Measurements from ENCODE around the gene STAG1. TPM values are rescaled to one million over a fixed set of nuclear protein-coding genes. Genes with fewer than 3 reads are reported as not detected.
"Not testable (repeated sequence)": the region's sequence is repeated elsewhere in the genome, so short reads cannot be mapped to it uniquely, and the experiment has no call there.

Gene STAG1
- total RNA-seq, 1 donor from 2014 or later: 95.8 TPM

DNA sequence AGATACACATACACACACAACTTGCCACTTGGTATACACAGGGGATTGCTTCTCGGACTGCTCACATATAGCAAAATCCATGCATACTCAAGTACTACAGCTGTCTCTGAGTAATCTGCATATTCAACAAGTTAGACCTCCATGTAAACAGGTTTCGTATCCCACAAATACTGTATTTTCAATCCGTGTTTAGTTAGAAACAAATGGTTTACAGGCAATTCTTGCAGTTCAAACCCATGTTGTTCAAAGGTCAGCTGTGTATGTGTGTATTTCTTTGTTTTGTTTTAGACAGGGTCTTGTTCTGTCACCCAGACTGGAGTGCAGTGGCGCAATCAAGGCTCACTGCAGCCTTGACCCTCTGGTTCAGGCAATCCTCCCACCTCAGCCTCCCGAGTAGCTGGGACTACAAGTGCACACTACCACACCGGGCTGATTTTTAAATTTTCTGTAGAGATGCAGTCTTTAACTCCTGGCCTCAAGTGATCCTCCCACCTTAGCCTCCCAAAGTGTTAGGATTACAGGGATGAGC is 253.2 kb downstream of the STAG1 start:
- no peak for DNase-seq

DNA sequence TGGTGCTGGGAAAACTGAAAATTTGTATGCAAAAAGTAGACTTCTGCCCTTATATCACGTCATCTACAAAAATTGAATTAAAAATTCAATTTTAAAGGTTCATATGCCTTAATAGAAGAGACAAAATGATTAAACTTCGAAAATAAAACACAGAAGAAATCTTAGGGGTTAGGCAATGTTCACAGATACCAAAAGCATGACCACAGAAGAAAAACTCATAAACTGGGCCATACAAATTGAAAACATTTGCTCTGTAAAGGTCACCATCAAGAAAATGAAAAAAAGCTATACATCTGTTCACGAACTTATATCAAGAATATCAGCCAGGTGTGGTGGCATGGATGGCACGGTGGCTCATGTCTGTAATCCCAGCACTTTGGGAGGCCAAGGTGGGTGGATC is 257.0 kb downstream of the STAG1 start:
- DNase-seq: no peak

DNA sequence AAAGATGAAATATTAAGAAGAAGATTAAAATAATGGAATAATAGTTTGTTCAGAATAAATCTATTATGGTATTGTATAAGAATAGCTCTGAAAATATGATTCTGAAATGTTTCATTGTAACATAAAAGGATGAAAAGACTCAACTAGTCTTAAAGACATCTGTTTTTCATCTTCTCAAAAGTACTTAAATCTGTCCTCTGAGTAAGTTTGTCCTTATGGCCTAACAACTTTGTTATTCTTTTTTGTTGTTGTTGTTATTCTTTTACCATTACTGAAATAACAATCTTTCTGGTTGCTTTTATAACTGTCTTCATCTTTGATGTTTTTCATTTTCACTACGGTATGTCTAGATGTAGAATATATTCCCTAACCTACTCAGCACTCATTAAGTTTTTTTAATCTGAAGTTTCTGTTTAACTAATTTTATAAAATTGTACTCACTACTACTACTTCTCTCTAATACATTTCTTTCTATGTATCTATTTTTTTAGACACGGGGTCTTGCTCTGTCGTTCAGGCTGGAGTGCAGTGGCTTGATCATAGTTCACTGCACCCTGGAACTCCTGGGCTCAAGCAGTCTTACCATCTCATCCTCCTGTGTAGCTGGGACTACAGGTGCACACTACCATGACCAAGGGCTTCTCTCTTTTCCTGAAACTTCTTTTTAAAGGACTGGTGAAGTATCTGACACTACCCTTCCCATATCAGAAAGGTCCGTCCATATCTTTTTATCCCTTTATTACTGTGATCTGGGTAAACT is 261.4 kb downstream of the STAG1 start:
- no peak for DNase-seq

DNA sequence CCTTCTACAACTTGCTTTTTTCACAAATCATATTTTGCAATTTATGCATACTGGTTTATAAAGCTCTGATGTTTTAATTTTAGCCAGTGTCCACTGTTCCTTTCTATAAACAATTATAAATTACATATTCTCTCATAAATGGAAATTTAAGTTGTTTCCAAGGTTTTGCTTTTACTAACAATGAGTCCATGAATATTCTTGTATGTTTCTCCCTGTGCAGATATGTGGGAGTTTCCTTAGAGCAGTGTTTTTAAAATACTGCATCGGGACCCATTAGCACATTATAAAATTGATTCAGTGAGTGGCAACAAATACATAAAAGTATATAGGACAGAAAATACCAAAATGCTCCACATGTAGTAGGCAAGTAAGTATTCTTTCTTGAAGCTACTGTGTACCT is 266.4 kb downstream of the STAG1 start:
- DNase-seq: no peak

DNA sequence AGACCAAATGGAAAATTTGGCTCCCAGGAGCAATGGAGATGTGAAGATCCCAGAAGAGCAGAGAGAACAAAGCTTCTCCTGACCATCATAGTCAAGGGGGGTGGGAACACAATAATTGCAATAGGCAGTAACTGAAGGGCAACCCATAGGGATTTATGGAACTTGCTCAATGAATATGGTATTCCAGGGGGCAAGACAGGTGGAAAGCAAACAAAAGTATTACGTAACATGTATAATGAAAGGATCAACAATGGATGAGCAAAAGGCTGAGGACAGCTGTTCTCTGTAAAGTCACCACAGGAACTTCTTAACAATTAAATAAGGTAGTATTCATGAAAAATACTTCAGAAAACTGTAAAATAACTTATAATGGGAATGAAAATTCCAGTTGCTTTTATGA is 275.9 kb downstream of the STAG1 start:
- no peak for DNase-seq

DNA sequence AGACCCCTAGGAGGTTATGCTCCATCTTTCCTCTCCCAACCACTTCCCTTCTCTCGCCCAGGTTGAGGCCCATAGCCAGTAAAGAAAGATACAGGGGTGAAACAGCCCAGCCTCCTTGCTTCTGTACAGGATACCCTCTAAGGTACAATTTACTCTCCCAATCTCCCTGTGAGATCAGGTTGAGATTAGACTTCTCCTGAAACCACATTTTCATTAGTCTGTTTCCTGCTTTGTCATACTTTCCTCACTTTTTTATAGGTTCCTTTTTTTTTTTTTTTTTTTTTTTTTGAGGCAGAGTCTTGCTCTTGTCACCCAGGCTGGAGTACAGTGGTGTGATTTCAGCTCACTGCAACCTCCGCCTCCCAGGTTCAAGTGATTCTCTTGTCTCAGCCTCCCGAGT is 277.3 kb downstream of the STAG1 start:
- DNase-seq: not testable (repeated sequence)

DNA sequence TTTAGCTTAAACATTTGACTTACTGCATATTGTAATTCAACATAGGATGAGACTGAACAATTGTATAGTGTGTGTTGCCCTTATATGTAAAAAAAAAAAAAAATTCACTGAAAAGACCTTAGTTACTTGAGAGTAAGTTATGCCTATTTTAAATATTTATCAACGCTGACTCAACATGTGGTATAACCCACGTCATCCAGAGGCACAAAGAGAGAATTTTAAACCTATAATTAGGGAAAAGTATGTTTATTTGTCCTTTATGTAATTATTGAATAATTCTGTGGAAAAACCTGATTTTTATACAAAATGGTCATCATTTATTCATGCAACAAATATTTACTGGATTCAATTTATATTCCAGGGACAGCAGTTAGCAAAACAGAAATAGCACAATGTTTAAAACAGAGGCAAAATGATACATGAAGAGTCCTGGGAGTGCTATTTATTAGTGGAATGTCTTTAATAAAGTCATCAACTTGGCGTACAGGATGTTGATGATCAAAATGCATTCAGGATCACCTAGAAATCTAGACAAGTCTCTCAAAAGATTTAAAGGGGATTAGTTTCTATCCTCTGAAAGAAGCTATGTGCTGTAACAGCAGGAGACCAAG is 278.4 kb downstream of the STAG1 start:
- DNase-seq: no peak

DNA sequence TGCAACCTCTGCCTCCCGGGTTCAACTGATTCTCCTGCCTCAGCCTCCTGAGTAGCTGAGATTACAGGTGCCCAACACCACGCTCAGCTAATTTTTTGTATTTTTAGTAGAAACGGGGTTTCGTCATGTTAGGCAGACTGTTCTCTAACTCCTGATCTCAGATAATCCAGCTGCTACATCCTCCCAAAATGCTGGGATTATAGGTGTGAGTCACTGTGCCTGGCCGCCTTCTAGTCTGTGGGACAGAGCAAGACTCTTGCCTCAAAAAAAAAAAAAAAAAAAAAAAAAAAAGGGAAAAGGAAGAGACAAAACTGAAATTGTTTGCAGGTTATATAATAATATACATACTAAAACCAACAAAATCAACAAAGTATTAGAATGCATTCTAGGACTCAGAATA is 286.9 kb downstream of the STAG1 start:
- no peak for DNase-seq

DNA sequence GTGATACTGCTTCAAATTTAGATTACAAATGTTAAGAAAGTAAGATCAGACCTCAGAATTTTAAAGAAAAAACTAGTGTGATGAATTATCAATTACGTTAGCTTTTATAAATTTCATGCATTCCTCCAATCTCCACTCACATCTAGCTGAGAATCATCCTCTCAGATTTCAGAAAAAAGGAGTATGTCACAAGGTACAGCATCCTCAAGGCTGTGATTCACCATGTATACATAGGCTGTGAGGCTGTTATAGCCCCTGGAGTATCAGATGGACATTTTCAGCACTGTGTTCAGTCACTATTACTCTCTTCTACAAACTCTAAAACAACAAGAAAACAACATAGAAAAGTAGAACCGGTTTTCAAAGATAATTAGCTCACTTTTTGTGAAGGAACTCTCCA is 287.7 kb downstream of the STAG1 start:
- DNase-seq: no peak

DNA sequence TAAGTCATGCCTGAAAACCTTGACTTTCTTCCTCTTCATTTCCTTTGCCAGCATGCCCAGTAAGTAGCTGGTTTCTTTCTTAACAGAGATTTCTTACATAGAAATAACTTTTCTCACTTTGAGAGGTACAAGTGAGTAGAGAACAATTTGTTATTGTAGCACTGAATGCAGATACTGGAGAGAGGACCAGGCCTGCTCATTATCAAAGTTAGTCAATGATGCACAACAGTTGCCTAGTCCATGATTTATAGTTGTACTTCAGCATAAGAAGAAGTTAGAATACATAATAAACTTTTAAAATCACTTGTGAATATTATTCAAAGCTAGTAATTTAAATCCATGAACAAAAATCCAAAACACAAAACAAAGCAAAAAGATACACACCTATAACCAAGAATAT is 289.0 kb downstream of the STAG1 start:
- DNase-seq: no peak

DNA sequence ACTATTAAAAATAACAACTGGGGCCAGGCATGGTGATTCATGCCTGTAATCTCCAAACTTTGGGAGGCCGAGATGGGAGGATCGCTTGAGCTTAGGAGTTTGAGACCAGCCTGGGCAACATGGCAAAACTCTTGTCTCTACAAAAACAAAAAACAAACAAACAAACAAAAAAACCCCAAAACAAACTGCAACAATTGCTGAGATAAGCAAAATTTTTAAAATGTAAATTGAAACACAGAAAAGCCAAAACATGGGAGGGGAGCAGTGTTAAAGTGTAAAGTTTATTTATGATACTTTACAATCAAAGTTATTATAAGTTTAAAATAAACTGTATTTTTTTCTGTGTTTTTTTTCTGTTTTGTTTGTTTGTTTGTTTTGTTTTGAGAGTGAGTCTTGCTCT is 294.4 kb downstream of the STAG1 start:
- no peak for DNase-seq

DNA sequence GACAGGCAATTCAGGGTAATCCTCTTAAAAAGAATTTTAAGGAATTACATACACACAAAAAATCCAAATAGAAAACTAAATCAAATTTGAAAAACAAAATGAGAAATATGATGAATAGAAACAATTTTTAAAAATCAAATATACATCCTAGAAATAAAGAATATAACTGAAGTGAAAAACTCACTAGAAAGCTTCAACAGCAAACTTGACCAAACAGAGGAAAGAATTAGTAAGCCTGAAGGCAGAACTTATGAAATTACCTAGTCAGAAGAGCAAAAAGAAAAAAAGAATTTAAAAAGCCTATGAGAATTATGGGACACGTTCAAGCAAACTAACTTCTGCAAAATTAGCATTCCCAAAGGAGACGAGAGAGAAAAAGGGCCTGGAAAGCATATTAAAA is 296.0 kb downstream of the STAG1 start:
- no peak for DNase-seq

DNA sequence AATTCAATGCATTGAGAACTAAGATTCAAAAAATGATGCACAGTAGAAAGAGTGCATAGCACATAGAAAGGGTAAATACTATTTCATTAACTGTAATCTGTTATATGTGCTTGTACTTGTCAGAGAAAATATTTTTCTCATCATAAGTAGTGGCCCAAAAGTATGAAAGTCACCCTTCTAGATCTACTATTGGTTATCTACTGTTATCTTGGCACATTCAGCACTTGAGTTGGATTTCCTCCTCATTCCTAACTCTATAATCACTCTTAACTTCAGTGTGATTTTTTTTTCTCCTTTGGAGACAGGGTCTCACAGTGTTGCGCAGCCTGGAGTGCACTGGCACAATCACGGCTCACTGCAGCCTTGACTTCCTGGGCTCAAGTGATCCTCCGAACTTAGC is 307.6 kb downstream of the STAG1 start:
- DNase-seq: no peak

DNA sequence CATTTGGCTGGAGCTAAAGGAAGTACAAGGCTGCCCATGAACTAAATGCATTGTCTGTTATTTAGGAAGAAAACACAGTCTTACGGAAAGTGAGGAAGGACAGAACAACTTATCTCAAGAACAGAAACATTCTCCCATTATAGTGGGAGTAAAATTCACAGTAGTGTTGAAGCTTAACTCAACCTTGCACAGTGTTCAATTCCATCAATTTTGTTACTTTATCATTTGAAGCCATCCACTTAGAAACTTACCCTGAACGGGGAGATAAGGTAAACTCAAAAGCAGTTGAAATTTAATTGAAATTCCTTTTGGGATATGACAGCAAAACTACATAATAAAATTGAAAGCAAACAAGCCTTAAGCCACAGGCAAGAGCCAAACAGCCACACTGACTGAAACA is 315.1 kb downstream of the STAG1 start:
- no peak for DNase-seq

DNA sequence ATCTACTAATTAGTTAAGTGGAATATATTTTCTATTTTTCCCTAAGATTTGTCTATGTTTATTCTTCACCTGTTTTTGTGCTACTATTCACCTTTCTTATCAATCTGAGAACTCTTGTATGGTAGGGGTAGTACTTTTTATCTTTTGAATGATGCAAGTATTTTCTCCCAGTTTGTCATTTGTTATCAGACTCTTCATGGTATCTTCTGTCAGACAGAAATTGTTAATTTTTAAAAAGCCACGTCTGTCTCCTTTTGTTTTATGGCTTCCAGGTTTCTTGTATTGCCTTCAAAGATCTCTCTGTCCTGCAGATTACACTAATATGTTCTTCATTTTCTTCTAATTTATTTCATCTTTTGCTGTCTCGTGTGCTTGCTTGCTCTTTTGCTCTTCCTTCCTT is 317.7 kb downstream of the STAG1 start:
- no peak for DNase-seq

DNA sequence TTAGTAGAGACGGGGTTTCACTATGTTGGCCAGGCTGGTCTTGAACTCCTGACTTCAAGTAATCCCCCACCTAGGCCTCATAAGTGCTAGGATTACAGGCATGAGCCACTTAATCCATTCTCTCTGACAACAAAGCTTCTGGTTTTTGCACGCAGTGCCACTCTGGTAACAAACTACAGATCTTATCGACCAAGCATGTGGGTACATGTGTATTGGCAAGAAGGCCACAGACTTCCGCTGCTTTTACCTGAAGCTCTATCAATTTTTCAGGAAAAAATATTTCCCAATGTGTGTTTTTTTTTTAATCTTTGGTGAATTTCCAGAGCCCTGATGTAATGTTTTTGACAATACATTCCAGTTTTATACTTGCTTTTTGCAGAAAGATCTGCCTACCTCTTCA is 319.5 kb downstream of the STAG1 start:
- DNase-seq: no peak

DNA sequence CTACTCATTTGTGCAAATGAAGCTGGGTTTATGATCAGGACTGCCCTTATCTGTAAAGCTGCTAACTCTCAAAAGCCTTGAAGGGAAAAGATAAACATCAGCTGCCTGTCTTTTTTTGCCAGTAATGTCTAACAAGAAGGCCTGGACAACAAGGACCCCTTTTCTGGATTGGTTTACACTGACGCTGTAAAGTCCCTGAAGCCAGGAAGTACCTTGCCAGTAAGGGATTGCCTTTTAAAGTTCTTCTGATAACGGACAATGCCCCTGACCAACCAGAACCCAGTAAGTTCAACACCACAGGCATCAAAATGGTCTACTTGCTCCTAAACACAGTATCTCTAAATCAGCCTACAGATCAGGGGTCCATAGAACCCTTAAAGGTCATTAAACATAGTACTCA is 324.0 kb downstream of the STAG1 start:
- no peak for DNase-seq

DNA sequence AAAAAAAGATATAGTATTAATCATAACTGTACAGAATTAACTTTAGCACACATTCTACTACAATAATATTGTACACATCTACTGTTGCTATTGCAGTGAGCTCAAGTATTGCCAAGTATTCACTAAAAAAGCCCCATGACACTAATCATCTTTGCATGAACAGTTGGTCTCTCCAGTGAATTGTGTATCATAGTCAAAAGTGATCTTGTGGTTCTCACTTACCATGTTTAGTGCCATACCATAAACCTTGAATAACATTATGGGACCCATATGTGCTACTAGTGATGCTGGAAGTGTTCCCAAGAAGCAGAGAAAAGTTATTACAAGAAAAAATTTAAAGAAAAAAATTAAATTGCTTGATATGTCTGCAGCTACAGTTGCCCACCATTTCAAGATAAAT is 324.9 kb downstream of the STAG1 start:
- DNase-seq: no peak

DNA sequence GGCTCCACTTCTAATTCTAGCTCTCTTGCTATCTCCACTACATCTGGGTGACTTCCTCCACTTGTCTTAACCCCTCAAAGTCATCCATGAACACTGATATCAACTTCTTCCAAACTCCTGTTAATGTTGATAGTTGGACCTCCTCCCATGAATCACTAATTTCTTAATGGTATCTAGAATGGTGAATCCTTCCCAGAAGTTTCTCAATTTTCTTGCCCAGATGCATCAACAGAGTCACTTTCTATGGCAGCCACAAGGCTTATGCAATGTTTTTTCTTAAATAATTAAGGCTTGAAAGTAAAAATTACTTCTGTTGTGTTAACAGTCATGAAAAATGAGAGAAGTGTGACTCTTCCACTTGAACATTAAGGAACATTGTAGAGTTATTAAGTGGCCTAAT is 337.7 kb downstream of the STAG1 start:
- DNase-seq: no peak

DNA sequence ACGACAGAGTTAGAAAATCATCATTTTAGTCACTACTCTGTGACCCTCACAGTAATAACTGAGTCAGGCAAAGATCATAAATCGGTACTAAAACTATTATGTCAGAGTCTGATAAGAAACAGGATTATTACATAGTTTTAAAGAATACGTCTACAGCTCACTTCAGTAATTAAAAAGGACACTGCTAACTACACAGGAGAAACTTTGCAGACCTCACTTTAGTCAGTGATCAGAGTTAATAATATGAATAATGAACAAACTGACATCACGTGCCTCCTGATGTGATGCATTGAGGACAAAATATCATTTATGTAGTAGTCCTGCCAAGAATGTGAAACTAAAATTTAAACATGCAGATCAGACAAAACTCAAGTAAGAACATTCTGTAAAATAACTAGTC is 339.9 kb downstream of the STAG1 start:
- DNase-seq: no peak

DNA sequence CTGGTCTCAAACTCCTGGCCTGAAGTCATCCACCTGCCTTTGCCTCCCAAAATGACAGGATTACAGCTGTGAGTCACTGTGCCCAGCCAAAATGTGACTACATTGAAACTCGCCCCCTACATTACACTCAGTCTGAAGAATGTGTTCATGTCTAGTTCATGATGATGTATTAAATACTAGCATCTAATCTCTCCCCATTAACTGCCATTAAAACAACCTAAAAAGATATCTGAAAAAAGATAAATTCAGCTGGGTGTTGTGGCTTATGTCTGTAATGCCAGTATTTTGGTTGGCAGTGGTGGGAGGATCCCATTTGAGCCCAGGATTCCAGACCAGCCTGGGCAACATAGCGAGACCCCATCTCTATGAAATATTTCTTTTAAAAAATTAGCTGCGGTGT is 342.6 kb downstream of the STAG1 start:
- no peak for DNase-seq

DNA sequence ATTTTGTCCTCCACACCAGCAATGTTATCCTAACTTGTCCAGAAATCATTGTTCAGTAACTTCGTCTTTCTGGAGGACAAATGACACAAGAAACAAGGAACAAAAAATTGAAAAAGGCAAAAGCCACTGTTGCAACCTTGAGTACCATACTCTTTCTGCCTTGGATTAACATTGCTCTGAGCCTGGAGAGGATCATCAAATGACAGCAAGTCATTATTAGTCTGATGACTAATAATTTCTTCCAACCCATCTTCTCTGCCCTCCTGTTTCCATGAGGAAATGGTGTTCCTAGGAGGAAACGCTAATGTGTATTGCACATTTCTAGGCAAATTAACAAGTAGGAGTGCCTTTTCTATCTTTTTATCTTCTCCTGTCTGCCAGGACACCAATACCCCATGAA is 348.1 kb downstream of the STAG1 start:
- DNase-seq: no peak

DNA sequence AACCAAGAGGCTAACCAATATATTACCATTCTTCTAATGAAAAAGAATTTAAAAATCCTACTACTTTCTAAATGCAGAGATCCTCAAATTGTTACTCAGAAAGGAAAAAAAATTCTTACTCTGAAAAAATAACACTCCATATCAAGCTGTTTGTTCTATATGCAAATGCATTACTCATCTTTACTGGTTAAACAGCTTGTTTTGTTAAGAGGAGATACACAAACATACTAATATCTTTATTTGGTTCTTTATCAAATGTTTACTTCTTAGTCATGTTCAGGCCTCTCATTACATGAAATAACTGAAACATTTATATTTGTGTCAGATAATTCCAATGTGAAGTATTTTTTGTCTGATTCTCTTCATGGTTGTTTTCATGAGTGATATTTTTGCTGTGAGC is 355.3 kb downstream of the STAG1 start:
- DNase-seq: no peak

DNA sequence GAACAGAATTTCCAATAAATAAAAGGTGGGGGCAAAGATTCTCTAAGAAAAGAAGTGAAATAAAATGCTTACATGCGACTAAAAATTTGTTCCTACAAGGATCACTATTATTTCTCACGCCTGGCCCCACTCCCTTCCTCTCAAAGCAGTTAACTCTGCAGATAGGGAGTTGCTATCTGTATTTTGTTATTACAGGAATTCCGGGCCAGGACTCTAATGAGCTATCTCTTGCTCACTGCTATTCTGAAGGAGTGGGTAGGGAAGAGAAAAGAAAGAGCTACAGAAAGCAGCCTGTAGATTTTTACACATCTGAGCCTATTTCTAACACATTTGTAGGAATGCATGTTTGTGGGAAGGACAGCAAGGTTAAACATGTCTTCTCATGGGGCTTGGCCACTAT is 361.6 kb downstream of the STAG1 start:
- DNase-seq: no peak
